ENCODE data around the gene ZNF385C.
"Not testable (repeated sequence)": the region's sequence is repeated elsewhere in the genome, so short reads cannot be mapped to it uniquely, and the experiment has no call there.

ZNF385C gene

GRCh38 chr17:42016411-42016831 is 81.9 kb downstream of the ZNF385C start:
- H3K27me3 Mint-ChIP-seq: no peaks in the 10 kb centered on the region
- no peaks in the 10 kb centered on the region for H3K9me3 Mint-ChIP-seq
- peaks cover 66% of the 10 kb centered on the region for H3K4me1 Mint-ChIP-seq
- peak overlapping the region; percentile 94 for H3K4me3 Mint-ChIP-seq
- H3K27ac Mint-ChIP-seq: peak overlapping the region; percentile 96
- H3K36me3 Mint-ChIP-seq: peaks cover 3% of the 10 kb centered on the region

GRCh38 chr17:42013740-42014139 is 84.5 kb downstream of the ZNF385C start:
- H3K27ac Mint-ChIP-seq, H3K36me3 Mint-ChIP-seq, H3K4me3 Mint-ChIP-seq, H3K9me3 Mint-ChIP-seq, H3K27me3 Mint-ChIP-seq: not testable (repeated sequence)
- H3K4me1 Mint-ChIP-seq: peaks cover 69% of the 10 kb centered on the region

- H3K4me1 Mint-ChIP-seq: peaks cover 58% of the 10 kb centered on the region
Measured at GRCh38 chr17:42012363-42012762, 85.9 kb downstream of the ZNF385C start.

GRCh38 chr17:42010898-42011516 is 87.3 kb downstream of the ZNF385C start:
- H3K27me3 Mint-ChIP-seq: no peaks in the 10 kb centered on the region
- H3K27ac Mint-ChIP-seq: no peak overlapping the region
- H3K36me3 Mint-ChIP-seq: no peaks in the 10 kb centered on the region
- peaks cover 60% of the 10 kb centered on the region for H3K4me1 Mint-ChIP-seq
- no peak overlapping the region for H3K4me3 Mint-ChIP-seq
- no peaks in the 10 kb centered on the region for H3K9me3 Mint-ChIP-seq

More at GRCh38 chr17:42012363-42012762, 85.9 kb downstream of the ZNF385C start:
- H3K36me3 Mint-ChIP-seq, H3K9me3 Mint-ChIP-seq, H3K27ac Mint-ChIP-seq, H3K4me3 Mint-ChIP-seq, H3K27me3 Mint-ChIP-seq: not testable (repeated sequence)

- not testable (repeated sequence) for H3K27me3 Mint-ChIP-seq, H3K9me3 Mint-ChIP-seq, H3K36me3 Mint-ChIP-seq, H3K4me3 Mint-ChIP-seq, H3K27ac Mint-ChIP-seq
- peaks cover 58% of the 10 kb centered on the region for H3K4me1 Mint-ChIP-seq
Measured at GRCh38 chr17:42010266-42010680, 88.0 kb downstream of the ZNF385C start.

- Mint-ChIP-seq H3K4me3 (peak overlapping the region; percentile 42), H3K9me3 (no peaks in the 10 kb centered on the region), H3K27me3 (no peaks in the 10 kb centered on the region), H3K36me3 (no peaks in the 10 kb centered on the region), H3K4me1 (peaks cover 64% of the 10 kb centered on the region), H3K27ac (no peak overlapping the region)
Measured at GRCh38 chr17:42009170-42009569, 89.1 kb downstream of the ZNF385C start.

GRCh38 chr17:42005166-42005565 is 93.1 kb downstream of the ZNF385C start:
- H3K27ac Mint-ChIP-seq: peak overlapping the region; percentile 5
- H3K4me3 Mint-ChIP-seq: no peak overlapping the region
- no peaks in the 10 kb centered on the region for H3K9me3 Mint-ChIP-seq
- no peaks in the 10 kb centered on the region for H3K36me3 Mint-ChIP-seq
- H3K4me1 Mint-ChIP-seq: peaks cover 47% of the 10 kb centered on the region
- no peaks in the 10 kb centered on the region for H3K27me3 Mint-ChIP-seq

- Mint-ChIP-seq H3K27me3 (no peaks in the 10 kb centered on the region), H3K36me3 (no peaks in the 10 kb centered on the region), H3K4me3 (no peak overlapping the region), H3K9me3 (no peaks in the 10 kb centered on the region), H3K4me1 (peaks cover 33% of the 10 kb centered on the region), H3K27ac (peak overlapping the region; percentile 13)
Measured at GRCh38 chr17:42002792-42003301, 95.4 kb downstream of the ZNF385C start.

- Mint-ChIP-seq H3K27ac (peak overlapping the region; percentile 13), H3K36me3 (no peaks in the 10 kb centered on the region)
Measured at GRCh38 chr17:42002175-42002791, 96.0 kb downstream of the ZNF385C start.

GRCh38 chr17:42001729-42002128 is 96.5 kb downstream of the ZNF385C start:
- H3K4me3 Mint-ChIP-seq: no peak overlapping the region
- H3K27ac Mint-ChIP-seq: no peak overlapping the region
- no peaks in the 10 kb centered on the region for H3K36me3 Mint-ChIP-seq
- H3K9me3 Mint-ChIP-seq: no peaks in the 10 kb centered on the region
- no peaks in the 10 kb centered on the region for H3K27me3 Mint-ChIP-seq
- peaks cover 32% of the 10 kb centered on the region for H3K4me1 Mint-ChIP-seq

More at GRCh38 chr17:42002175-42002791, 96.0 kb downstream of the ZNF385C start:
- Mint-ChIP-seq H3K9me3 (no peaks in the 10 kb centered on the region), H3K4me3 (no peak overlapping the region), H3K27me3 (no peaks in the 10 kb centered on the region), H3K4me1 (peaks cover 32% of the 10 kb centered on the region)

GRCh38 chr17:42000413-42001133 is 97.7 kb downstream of the ZNF385C start:
- Mint-ChIP-seq H3K27ac (no peak overlapping the region), H3K36me3 (no peaks in the 10 kb centered on the region), H3K27me3 (no peaks in the 10 kb centered on the region), H3K9me3 (no peaks in the 10 kb centered on the region), H3K4me1 (peaks cover 35% of the 10 kb centered on the region), H3K4me3 (no peak overlapping the region)

GRCh38 chr17:41998497-41998896 is 99.8 kb downstream of the ZNF385C start:
- no peaks in the 10 kb centered on the region for H3K27me3 Mint-ChIP-seq
- no peaks in the 10 kb centered on the region for H3K9me3 Mint-ChIP-seq
- no peak overlapping the region for H3K4me3 Mint-ChIP-seq
- peaks cover 4% of the 10 kb centered on the region for H3K36me3 Mint-ChIP-seq
- H3K27ac Mint-ChIP-seq: no peak overlapping the region
- H3K4me1 Mint-ChIP-seq: peaks cover 23% of the 10 kb centered on the region

- Mint-ChIP-seq H3K4me1 (peaks cover 8% of the 10 kb centered on the region), H3K4me3 (no peak overlapping the region), H3K27me3 (no peaks in the 10 kb centered on the region), H3K9me3 (no peaks in the 10 kb centered on the region), H3K27ac (no peak overlapping the region), H3K36me3 (peaks cover 7% of the 10 kb centered on the region)
Measured at GRCh38 chr17:41996855-41997164, 101.5 kb downstream of the ZNF385C start.

- Mint-ChIP-seq H3K4me3 (no peak overlapping the region), H3K36me3 (peaks cover 13% of the 10 kb centered on the region), H3K9me3 (no peaks in the 10 kb centered on the region), H3K4me1 (peaks cover 8% of the 10 kb centered on the region), H3K27me3 (no peaks in the 10 kb centered on the region), H3K27ac (no peak overlapping the region)
Measured at GRCh38 chr17:41992576-41992975, 105.7 kb downstream of the ZNF385C start.

- Mint-ChIP-seq H3K4me3 (no peak overlapping the region), H3K36me3 (peaks cover 18% of the 10 kb centered on the region), H3K27ac (no peak overlapping the region), H3K27me3 (no peaks in the 10 kb centered on the region), H3K4me1 (peaks cover 4% of the 10 kb centered on the region), H3K9me3 (no peaks in the 10 kb centered on the region)
Measured at GRCh38 chr17:41989702-41990419, 108.4 kb downstream of the ZNF385C start.

All from activated naive CD4-positive, alpha-beta T cell treated with anti-CD3 and anti-CD28 coated beads, Interleukin-2, amount 50 U/mL, for 24 hours (primary cell).